ENCODE measurements around the gene ACTN3.
"Not testable (repeated sequence)": the region's sequence is repeated elsewhere in the genome, so short reads cannot be mapped to it uniquely, and the experiment has no call there.

Gene ACTN3

GRCh38 chr11:66580803-66581202 lies 34.1 kb downstream of the ACTN3 start:
- no peaks in the 10 kb centered on the region for H3K79me2 ChIP-seq (ENCODE audit: insufficient read depth, low read length)
- H3K36me3 ChIP-seq (ENCODE audit: insufficient read depth, low read length), result no peaks in the 10 kb centered on the region
- peaks cover 5% of the 10 kb centered on the region for H3K9me3 ChIP-seq (ENCODE audit: insufficient read depth, low read length, severe bottlenecking)
- no peak for ATAC-seq (ENCODE audit: insufficient read depth, low read depth)
- no peak overlapping the region for H3K4me3 ChIP-seq (ENCODE audit: low read depth in 1 of 2, low read length in 2 of 2)
- H3K27me3 ChIP-seq (ENCODE audit: insufficient read depth, low read length, poor library complexity), result no peaks in the 10 kb centered on the region
- H2AFZ ChIP-seq (ENCODE audit: low read depth, low read length), result no peak overlapping the region
- no peak overlapping the region for H3K9ac ChIP-seq (ENCODE audit: low read depth, low read length)
- no peak overlapping the region for H3K27ac ChIP-seq (ENCODE audit: low read length)
- TF ChIP-seq EZH2 (IDR thresholded peaks at IDR 0.05; ENCODE audit: borderline replicate concordance, low read depth, low read length, severe bottlenecking), result no peak
- TF ChIP-seq CTCF (IDR thresholded peaks at IDR 0.05; ENCODE audit: borderline replicate concordance, extremely low read depth, low read length, poor library complexity, severe bottlenecking), result no peak
- H4K20me1 ChIP-seq (ENCODE audit: insufficient read depth, low read length), result no peaks in the 10 kb centered on the region
- peaks cover 4% of the 10 kb centered on the region for H3K4me1 ChIP-seq (ENCODE audit: insufficient read depth, low read length)
- DNase-seq, result no peak
- no peak overlapping the region for H3K4me2 ChIP-seq (ENCODE audit: insufficient read depth, low read length)

- peaks cover 5% of the 10 kb centered on the region for H3K9me3 ChIP-seq (ENCODE audit: insufficient read depth, low read length, severe bottlenecking)
- no peak overlapping the region for H2AFZ ChIP-seq (ENCODE audit: low read depth, low read length)
- no peaks in the 10 kb centered on the region for H4K20me1 ChIP-seq (ENCODE audit: insufficient read depth, low read length)
- H3K27me3 ChIP-seq (ENCODE audit: insufficient read depth, low read length, poor library complexity), result no peaks in the 10 kb centered on the region
- no peaks in the 10 kb centered on the region for H3K36me3 ChIP-seq (ENCODE audit: insufficient read depth, low read length)
- no peak for TF ChIP-seq CTCF (IDR thresholded peaks at IDR 0.05; ENCODE audit: borderline replicate concordance, extremely low read depth, low read length, poor library complexity, severe bottlenecking)
- no peak for TF ChIP-seq EZH2 (IDR thresholded peaks at IDR 0.05; ENCODE audit: borderline replicate concordance, low read depth, low read length, severe bottlenecking)
- no peak overlapping the region for H3K9ac ChIP-seq (ENCODE audit: low read depth, low read length)
- H3K27ac ChIP-seq (ENCODE audit: low read length), result no peak overlapping the region
- H3K4me1 ChIP-seq (ENCODE audit: insufficient read depth, low read length), result peaks cover 4% of the 10 kb centered on the region
- H3K4me2 ChIP-seq (ENCODE audit: insufficient read depth, low read length), result no peak overlapping the region
- no peak for ATAC-seq (ENCODE audit: insufficient read depth, low read depth)
- no peak for DNase-seq
- no peaks in the 10 kb centered on the region for H3K79me2 ChIP-seq (ENCODE audit: insufficient read depth, low read length)
- no peak overlapping the region for H3K4me3 ChIP-seq (ENCODE audit: low read depth in 1 of 2, low read length in 2 of 2)
These were observed 34.6 kb downstream of the ACTN3 start for GRCh38 chr11:66581261-66581660.

- not testable (repeated sequence) for H3K27me3 ChIP-seq (ENCODE audit: insufficient read depth, low read length, poor library complexity); H3K9ac ChIP-seq (ENCODE audit: low read depth, low read length); H3K9me3 ChIP-seq (ENCODE audit: insufficient read depth, low read length, severe bottlenecking); H2AFZ ChIP-seq (ENCODE audit: low read depth, low read length); H3K36me3 ChIP-seq (ENCODE audit: insufficient read depth, low read length); ATAC-seq (ENCODE audit: insufficient read depth, low read depth); H3K27ac ChIP-seq (ENCODE audit: low read length); H3K4me1 ChIP-seq (ENCODE audit: insufficient read depth, low read length); H3K4me3 ChIP-seq (ENCODE audit: low read depth in 1 of 2, low read length in 2 of 2); H3K4me2 ChIP-seq (ENCODE audit: insufficient read depth, low read length); DNase-seq; H4K20me1 ChIP-seq (ENCODE audit: insufficient read depth, low read length); H3K79me2 ChIP-seq (ENCODE audit: insufficient read depth, low read length)
These were observed 36.0 kb downstream of the ACTN3 start for GRCh38 chr11:66582565-66583147.

- not testable (repeated sequence) for H3K4me1 ChIP-seq (ENCODE audit: insufficient read depth, low read length); H4K20me1 ChIP-seq (ENCODE audit: insufficient read depth, low read length); H3K4me3 ChIP-seq (ENCODE audit: low read depth in 1 of 2, low read length in 2 of 2); ATAC-seq (ENCODE audit: insufficient read depth, low read depth); H3K9ac ChIP-seq (ENCODE audit: low read depth, low read length); H3K27ac ChIP-seq (ENCODE audit: low read length); H3K79me2 ChIP-seq (ENCODE audit: insufficient read depth, low read length); H3K4me2 ChIP-seq (ENCODE audit: insufficient read depth, low read length); DNase-seq; H3K36me3 ChIP-seq (ENCODE audit: insufficient read depth, low read length); H3K9me3 ChIP-seq (ENCODE audit: insufficient read depth, low read length, severe bottlenecking); H2AFZ ChIP-seq (ENCODE audit: low read depth, low read length); H3K27me3 ChIP-seq (ENCODE audit: insufficient read depth, low read length, poor library complexity)
These were observed 38.7 kb downstream of the ACTN3 start for GRCh38 chr11:66585447-66585846.
